ENCODE data around the gene CDH22.

DNA sequence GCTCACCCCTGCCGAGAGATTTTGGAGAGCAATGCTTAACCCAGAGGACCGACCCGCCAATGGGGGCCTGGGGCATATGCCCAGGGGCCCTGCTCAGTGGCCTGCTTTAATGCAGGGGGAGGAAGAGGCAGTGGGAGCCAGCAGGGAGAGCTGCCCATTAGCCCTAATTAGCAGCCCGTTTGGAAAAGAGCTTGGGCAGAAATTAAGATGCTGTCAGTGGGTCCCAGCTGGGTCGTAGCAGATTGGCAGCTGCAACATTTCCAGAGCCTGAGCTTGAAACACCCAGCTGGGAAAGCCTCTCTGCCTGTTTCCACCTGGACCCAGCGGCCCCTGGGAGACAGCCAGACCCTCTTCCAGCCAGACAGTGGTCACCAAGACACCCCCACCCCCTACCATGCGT, 150.7 kb downstream of the CDH22 start:
- TF ChIP-seq, protein P1, sequence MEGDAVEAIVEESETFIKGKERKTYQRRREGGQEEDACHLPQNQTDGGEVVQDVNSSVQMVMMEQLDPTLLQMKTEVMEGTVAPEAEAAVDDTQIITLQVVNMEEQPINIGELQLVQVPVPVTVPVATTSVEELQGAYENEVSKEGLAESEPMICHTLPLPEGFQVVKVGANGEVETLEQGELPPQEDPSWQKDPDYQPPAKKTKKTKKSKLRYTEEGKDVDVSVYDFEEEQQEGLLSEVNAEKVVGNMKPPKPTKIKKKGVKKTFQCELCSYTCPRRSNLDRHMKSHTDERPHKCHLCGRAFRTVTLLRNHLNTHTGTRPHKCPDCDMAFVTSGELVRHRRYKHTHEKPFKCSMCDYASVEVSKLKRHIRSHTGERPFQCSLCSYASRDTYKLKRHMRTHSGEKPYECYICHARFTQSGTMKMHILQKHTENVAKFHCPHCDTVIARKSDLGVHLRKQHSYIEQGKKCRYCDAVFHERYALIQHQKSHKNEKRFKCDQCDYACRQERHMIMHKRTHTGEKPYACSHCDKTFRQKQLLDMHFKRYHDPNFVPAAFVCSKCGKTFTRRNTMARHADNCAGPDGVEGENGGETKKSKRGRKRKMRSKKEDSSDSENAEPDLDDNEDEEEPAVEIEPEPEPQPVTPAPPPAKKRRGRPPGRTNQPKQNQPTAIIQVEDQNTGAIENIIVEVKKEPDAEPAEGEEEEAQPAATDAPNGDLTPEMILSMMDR (IDR thresholded peaks at IDR 0.05), result no peak
- TF ChIP-seq POLR2A (IDR thresholded peaks at IDR 0.05), result no peak
